AG10803 (cell line): Measurements from ENCODE around the gene C1GALT1C1.
A peak's percentile ranks its signal among the peaks of the same experiment; 100 is the strongest.
"Not testable (repeated sequence)": the region's sequence is repeated elsewhere in the genome, so short reads cannot be mapped to it uniquely, and the experiment has no call there.

Experiments
- DNase-seq: peaks from one replicate; pipeline ENCODE4 v3.0.0; 2010; ENCODE audit warnings: low read depth
- H3K4me3 ChIP-seq: 2 replicates; pipeline ENCODE4 v1.5.1; 2011; ENCODE audit warnings: mild to moderate bottlenecking, low read length, control low read depth
- TF ChIP-seq, protein P1 (sequence below): conservative IDR thresholded peaks from 2 replicates; pipeline ENCODE4 v1.5.1; 2011; ENCODE audit warnings: mild to moderate bottlenecking, low read length, control low read depth, inconsistent platforms

Gene C1GALT1C1

DNA sequence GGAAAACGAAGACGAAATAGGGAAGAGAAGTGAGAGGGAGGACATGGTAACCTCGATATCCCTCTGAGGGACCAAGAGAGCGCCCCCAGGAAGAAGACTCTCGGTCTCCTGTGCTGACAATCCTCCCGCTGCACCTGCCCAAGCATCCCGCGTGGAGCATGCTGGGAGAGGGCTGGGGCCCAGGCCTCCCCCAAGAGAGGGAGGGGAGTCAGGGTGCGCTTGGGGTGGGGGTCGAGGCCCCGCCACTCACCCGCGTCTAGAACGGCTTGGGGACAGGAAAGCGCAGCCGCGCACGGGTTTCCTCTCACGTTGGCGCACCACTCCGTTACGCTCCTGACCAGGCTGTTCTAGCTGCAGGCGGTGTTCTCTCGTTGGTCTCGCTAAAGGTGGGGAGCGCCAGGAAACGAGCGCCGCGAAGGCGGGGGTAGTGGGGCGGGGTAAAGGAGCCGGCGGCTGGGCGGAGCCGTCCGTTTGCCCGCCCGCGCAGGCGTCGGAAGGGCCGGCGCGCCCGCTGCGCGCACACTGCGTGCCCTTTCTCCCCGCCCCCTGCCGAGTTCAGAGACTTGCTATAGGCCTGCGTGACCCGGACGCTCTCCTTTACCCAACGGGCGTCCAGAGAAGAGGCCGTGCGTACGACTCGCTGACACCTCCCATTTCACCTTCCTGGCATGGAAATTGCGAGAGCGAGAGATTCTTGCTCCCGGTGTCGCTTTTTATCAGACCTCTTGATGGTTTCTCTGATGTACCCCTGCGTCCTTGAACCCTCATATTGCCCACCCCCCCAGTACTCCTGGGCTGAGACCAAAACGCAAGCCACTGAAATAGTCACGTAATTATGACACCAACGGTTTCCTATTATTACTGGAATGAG lies at the start of gene C1GALT1C1:
Gene C1GALT1C1 (minus strand): TSS at position 388 of the 871 bp plus-strand sequence. CDS start 2,888 bp downstream, outside the sequence.
- TF ChIP-seq, protein P1, sequence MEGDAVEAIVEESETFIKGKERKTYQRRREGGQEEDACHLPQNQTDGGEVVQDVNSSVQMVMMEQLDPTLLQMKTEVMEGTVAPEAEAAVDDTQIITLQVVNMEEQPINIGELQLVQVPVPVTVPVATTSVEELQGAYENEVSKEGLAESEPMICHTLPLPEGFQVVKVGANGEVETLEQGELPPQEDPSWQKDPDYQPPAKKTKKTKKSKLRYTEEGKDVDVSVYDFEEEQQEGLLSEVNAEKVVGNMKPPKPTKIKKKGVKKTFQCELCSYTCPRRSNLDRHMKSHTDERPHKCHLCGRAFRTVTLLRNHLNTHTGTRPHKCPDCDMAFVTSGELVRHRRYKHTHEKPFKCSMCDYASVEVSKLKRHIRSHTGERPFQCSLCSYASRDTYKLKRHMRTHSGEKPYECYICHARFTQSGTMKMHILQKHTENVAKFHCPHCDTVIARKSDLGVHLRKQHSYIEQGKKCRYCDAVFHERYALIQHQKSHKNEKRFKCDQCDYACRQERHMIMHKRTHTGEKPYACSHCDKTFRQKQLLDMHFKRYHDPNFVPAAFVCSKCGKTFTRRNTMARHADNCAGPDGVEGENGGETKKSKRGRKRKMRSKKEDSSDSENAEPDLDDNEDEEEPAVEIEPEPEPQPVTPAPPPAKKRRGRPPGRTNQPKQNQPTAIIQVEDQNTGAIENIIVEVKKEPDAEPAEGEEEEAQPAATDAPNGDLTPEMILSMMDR = no peak
- DNase-seq = peak; percentile 91
- peak within 1 kb of the TSS; percentile 75 for H3K4me3 ChIP-seq

DNA sequence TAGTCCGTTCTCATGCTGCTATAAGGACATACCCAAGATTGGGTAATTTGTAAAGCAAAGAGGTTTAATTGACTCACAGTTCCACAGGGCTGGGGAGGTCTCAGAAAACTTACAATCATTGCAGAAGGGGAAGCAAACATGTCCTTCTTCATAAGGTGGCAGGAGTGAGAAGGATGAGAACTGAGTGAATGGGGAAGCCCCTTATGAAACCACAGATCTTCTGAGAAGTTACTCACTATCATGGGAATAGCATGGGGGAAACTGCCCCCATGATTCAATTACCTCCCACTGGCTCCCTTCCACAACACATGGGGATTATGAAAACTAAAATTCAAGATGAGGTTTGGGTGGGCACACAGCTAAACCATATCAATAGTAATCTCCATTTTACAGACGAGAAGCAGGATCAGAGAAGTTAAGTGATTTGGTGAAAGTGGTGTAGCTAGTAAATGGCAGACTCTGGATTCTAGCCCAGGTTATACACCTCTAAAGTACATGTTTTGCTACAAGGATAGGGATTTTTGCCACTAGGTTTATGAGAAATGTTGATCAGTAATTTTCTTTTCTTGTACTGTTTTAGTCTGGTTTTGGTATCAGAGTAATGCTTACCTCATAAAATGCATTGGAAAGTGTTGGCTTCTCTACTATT lies 47.3 kb upstream of the C1GALT1C1 start:
- no peak for DNase-seq
- H3K4me3 ChIP-seq = no peak overlapping the region
- TF ChIP-seq, protein P1 = no peak

DNA sequence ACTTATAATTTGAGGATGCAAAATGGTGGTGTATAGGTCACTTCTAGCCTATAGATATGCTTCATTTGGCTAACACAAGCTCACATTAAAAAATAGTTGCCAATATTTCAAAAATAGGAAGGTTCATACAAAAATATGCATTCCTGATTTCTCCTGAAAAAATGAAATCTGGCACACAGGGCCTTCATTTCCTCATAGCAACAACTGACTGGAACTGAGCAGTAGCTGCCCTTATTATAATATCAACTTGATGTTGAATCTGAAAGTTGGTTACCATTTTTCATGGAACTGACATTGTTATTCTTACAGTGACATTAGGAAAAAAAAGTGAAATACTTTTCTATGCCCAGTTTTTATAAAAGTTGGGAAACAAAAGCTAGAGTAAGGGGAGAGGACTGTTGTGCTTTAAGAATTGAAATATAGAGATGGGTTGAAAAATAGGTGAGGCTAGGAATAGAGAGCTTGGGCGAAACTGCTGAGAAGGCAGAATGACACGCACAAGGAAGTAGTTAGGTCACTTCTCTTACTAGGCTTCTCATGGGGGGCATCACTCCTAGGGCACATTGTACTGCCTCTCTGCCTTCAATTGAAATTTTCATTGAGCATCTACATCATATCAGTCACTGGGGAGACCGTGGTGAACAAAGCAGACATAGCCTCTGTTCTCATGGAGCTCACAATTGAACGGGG lies 43.1 kb upstream of the C1GALT1C1 start:
- TF ChIP-seq, protein P1 = no peak
- DNase-seq = no peak
- no peak overlapping the region for H3K4me3 ChIP-seq

DNA sequence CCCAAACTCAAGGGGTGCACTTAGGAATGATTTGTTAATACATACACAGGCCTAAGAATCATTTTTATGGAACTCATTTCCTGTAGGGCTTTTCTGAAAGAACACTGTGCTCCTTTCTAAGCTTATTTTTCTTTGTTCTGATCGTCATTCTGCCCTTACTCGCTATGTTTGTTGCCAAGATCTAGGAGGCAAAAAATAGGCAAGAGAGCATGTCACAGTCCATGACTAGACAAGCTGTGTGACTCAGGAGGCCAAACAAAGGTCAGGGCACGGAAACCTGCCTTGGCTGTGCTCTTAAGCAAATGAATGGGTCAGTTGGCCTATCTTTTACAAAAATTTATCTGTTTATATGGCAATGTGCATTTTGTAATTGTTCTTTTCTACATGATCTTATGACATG lies 42.5 kb upstream of the C1GALT1C1 start:
- DNase-seq = peak; percentile 76
- no peak overlapping the region for H3K4me3 ChIP-seq
- TF ChIP-seq, protein P1 = no peak

DNA sequence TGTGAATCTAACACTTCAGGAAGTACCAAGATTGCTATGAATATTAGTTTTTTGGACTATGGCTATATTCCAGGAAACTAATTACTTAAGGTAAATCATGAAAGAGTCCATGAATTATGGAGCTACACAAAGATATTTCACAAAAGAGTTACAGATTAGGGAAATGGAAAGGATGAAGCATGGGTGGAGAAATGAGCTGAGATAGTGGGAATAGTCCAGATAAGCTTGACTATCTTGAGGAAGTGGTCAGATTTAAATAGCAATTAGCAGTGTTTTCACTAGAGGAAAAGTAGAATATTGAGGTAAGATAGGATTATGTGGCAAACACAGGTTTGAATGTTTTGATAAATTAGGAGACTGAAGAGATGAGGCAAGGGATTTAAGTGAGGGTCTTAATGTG lies 42.1 kb upstream of the C1GALT1C1 start:
- TF ChIP-seq, protein P1 = no peak
- no peak overlapping the region for H3K4me3 ChIP-seq
- no peak for DNase-seq

DNA sequence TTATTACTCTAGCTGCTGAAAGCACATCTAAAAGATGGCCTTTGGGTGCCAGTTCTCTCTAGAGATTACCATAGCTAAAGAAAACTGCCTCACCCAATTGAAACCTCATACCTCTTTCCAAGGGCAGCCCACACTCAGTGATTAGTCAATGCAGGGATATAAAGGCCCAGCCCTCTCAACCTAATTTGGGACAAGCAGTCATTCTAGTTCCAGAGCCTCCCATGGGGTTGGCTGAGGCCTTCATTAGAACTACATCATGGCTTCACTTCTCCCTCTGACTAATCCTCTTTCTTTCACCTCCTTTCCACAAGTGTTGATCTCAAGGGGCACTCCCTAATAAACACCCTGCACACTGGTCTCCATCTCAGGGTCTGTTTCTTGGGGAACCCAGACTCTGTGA lies 38.5 kb upstream of the C1GALT1C1 start:
- no peak for DNase-seq
- no peak overlapping the region for H3K4me3 ChIP-seq
- TF ChIP-seq, protein P1 = no peak

DNA sequence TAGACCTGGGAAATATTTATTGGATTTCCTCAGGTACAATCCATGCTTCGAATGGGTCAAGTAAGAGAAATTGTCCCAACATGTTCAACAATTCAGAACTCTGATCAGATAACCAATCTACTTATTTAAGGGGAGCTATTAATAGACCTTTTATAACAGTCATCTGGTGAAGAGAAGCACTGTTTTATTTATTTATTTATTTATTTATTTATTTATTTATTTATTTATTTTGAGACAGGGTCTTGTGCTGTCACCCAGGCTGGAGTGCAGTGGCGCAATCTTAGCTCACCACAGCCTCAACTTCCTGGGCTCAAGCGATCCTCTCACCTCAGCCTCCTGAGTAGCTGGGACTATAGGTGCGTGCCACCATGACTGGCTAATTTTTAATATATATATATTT lies 34.7 kb upstream of the C1GALT1C1 start:
- DNase-seq, H3K4me3 ChIP-seq: not testable (repeated sequence)
